ENCODE data around the gene LYPD5. TPM values are rescaled to one million over a fixed set of nuclear protein-coding genes. Genes with fewer than 3 reads are reported as not detected.

Gene LYPD5, protein sequence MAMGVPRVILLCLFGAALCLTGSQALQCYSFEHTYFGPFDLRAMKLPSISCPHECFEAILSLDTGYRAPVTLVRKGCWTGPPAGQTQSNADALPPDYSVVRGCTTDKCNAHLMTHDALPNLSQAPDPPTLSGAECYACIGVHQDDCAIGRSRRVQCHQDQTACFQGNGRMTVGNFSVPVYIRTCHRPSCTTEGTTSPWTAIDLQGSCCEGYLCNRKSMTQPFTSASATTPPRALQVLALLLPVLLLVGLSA
- 1.7 TPM in 1 of 2 replicates, not detected in the other for total RNA-seq

DNA sequence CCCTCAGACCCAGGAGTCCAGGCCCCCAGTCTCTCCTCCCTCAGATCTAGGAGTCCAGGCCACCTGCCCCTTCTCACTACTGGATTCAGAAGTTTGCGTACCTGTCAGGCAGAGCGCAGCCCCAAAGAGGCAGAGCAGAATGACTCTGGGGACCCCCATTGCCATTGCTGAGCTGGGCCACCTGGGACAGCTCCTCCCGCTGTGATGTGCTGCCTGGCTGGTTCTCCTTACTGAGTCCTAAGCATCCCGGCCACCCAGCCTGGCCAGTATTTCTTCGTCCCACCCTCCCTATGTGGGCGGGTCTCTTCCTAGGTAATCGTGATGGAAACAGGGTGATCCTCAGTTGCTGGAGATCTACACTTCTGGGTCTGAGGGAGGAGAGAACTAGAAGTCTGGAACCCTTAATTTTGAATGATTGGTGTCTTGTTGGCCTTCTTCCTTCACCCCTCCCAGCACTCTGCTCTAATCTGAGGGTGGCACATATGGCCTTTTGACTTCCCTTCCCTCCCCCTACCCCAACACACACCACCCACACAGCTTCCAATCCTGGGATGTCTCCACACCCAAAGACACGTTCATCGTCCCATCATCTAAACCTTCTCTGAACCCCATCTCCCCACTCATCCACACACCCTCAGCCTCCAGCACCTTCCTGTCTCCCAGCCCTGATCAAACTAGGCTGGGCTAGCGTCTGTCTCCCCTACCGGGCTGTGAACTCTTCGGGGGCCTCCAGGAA lies at the start of gene LYPD5:
TSS of gene LYPD5 (minus strand) at position 232 of the 736 bp plus-strand sequence. CDS start at position 165, 67 bp downstream.

DNA sequence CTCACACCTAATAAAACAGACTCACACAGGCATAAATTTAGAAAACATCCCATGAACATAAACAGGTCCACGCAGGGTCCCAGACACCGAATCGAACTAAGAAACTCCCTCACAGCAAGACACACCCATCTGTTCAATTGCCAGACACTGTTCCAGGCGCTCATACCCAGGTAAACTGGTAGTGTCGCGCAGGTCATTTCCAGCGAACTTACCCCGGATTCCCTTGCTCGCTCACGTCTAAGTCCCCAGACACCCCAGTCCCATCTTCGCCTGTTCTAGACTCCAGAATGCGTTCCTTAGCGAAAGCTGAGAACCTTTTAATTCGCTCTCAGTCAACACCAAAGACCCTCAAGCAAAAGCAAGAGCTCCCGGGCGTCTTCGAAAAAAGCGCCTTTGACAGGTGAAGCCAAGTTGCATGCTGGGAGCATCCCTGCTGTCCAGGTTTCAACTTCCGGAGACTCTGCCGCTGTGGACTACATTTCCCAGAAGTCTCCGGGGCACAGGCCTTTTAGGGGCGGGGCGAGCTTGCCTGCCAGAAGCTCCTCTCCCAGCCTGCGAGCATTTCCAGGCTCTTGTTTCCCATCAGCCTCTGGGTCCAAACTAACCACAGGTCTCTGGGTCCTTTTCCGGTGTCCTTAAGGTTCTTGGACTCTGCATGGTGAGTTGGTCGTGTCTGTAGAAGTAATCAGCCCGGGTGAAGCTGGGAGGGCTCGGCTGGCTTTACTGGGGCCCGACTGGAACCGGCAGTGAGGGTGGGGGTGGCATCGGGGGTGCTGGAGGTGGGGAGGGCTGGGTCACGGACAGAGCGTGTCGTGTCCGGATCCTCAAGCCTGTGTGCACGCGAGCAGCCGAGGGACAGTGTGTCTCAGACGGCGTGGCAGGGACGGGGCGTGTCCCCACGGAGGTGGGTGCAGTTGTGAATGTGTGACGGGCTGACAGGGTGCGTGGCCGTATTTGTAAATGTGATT lies 24.8 kb upstream of the LYPD5 start, which contains the start of gene ZNF283:
TSS of gene ZNF283 (plus strand) at position 535 of the 968 bp plus-strand sequence. CDS start 6,184 bp downstream, outside the sequence.

DNA sequence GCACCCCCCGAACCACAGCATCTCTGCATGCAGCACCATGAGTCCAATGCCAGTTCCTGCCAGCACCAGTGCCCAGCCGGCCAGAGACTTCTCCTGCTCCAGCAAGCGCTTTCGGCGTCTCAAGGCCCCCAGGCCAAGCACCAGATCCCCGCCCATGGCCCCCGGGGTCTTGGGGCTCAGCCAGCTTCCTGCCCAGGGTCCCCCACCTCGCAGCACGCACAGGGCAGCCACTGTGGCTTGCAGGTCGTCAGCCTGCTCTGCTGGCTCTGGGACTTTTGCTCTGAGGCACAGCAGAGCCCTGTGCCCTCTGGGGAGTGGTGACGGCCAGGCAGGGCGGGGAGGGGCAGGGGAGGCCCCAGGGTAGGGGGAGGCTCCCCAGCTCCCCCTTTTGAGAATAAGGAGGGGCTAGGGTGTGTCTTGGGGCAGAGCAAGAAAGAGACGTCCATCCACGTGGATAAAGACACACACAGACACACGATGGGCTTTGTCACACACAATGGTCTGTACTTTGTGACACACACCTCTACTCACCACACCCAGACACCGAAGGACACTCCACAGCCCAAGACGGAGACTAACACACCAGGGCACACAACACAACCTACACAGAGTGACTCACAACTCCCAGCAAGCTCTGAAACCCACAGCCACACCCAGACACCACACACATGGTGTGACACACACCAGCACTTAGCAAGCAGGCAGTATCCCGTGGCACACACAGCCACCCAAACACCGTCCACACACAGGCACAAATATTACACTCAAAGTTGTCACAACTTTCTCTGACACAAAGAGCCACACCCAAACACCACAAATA lies 21.3 kb downstream of the LYPD5 start, which contains the start of gene KCNN4:
TSS of gene KCNN4 (minus strand) at position 268 of the 820 bp plus-strand sequence. CDS start at position 156, 112 bp downstream.

DNA sequence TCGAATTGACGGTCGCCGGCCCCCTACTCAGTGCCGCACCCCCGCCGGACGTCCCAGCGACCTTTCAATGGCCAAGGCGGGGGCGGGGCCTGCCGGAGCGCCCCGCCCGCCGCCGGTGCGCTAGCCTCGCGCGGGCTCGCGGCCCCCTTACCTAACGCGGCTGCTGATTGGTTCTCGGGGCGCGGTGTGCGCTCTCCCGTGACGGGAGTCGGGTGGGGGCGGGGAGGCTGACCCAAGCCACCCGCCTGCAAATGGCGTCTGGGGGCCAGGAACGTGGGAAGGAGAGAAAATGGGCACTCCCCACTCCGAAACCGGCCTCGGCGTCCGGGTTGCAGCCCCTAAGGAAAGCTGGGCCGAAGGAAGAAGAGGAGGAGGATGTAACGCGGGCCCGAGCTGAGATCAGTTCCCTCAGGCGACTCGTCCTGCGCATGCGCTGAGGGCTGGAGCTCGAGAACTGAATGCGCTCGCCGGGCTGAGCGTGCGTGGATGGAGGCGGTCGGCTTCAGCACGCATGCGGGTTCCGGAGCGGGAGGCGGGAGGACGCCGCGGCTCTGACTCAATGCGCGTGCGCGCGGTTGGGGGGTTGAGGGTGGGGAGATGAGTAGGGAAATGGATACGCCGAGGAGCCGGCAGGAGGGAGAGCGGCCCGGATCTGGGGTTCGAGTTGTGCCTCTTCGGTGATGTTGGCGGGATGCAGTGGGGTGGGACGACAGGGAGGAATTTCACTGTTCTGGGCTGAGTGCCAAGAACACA lies 47.6 kb downstream of the LYPD5 start, which contains the start of gene SMG9:
TSS of gene SMG9 (minus strand) at position 460 of the 753 bp plus-strand sequence. CDS start 4,221 bp downstream, outside the sequence.

Other genes starting within 250 kb of the LYPD5 start
- gene XRCC1, start 226.9 kb downstream of the LYPD5 start, total RNA-seq = 13.9 and 21.7 TPM in 2 replicates
- 2.0 and 8.1 TPM in 2 replicates for gene PINLYP, start 226.6 kb downstream of the LYPD5 start, total RNA-seq
- 11.4 and 11.8 TPM in 2 replicates for gene IRGQ, start 206.3 kb downstream of the LYPD5 start, total RNA-seq
- gene ZNF576, start 205.9 kb downstream of the LYPD5 start, total RNA-seq = 9.3 and 13.4 TPM in 2 replicates
- 0.17 TPM in 1 of 2 replicates, not detected in the other for gene SRRM5, start 190.4 kb downstream of the LYPD5 start, total RNA-seq
- gene ZNF428, start 182.8 kb downstream of the LYPD5 start, total RNA-seq = 27.8 and 50.4 TPM in 2 replicates
- gene CADM4, start 162.6 kb downstream of the LYPD5 start, total RNA-seq = 3.8 and 11.6 TPM in 2 replicates
- gene PLAUR, start 132.3 kb downstream of the LYPD5 start, total RNA-seq = 62.7 and 90.9 TPM in 2 replicates
- gene IRGC, start 86.4 kb downstream of the LYPD5 start, total RNA-seq = under 0.01 TPM in 1 of 2 replicates, not detected in the other
- gene SMG9, start 47.5 kb downstream of the LYPD5 start, total RNA-seq = 8.6 and 9.3 TPM in 2 replicates
- gene KCNN4, start 21.5 kb downstream of the LYPD5 start, total RNA-seq = 1.0 and 2.6 TPM in 2 replicates
- 12.6 and 16.6 TPM in 2 replicates for gene ZNF283, start 24.9 kb upstream of the LYPD5 start, total RNA-seq
- 4.5 and 6.1 TPM in 2 replicates for gene ZNF404, start 81.5 kb upstream of the LYPD5 start, total RNA-seq
- gene ZNF45, start 132.8 kb upstream of the LYPD5 start, total RNA-seq = 18.8 and 22.7 TPM in 2 replicates
- gene ZNF221, start 148.8 kb upstream of the LYPD5 start, total RNA-seq = 12.9 and 20.5 TPM in 2 replicates
- gene ZNF155, start 181.7 kb upstream of the LYPD5 start, total RNA-seq = 8.6 and 10.9 TPM in 2 replicates
- gene ZNF230, start 200.5 kb upstream of the LYPD5 start, total RNA-seq = 3.8 and 4.8 TPM in 2 replicates
- 4.8 and 8.1 TPM in 2 replicates for gene ZNF222, start 222.9 kb upstream of the LYPD5 start, total RNA-seq
- gene ZNF223, start 249.6 kb upstream of the LYPD5 start, total RNA-seq = 6.3 and 9.3 TPM in 2 replicates

Measured in smooth muscle cell of trachea (primary cell).